ENCODE measurements around the gene RABAC1. TPM values are rescaled to one million over a fixed set of nuclear protein-coding genes. Genes with fewer than 3 reads are reported as not detected.

The RABAC1 gene
- total and polyA plus RNA-seq, 2 of the 8 experiments (the other 6 are each of a cell fraction or from before 2014, with no cell fraction given): 124 to 439 TPM

DNA sequence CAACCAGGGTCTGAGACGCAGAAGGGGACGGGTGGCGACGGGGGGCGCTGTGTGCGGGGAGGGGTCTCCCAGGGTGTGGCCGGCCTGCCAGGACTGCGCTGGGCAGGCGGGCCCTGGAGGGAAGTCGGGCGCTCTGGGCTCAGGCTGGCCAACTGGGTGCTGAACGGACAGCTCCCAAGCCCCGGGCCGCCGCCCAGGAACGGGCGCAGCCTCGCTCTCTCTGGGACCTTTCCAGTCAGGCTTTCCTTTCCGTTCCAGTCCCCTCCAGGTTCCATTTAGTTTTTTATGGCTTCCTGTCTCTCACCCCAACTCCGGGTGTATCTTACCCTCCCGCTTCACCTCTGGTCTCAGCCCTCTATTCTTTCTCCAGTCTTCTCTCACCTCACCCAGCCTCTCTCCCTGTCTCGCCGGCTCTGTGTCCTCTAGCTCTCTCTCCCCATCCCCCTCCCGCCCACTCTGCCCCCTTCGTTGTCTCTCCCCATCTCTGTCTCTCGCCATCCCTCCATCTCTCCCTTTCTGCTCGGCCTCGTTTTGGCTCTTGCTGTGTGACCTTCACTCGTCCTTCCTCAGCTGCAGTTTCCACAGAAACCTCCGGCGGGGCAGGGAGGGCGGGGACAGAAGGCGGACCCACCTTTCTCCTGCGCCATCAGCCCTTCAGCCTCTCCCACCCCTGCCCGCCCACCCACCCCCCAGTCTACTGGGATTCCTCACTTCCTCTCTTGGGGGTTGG lies 38.2 kb upstream of the RABAC1 start:
- H3K56ac ChIP-seq (replicated peaks; ENCODE audit: insufficient read length, low read depth, low read length): no peak overlapping the region
- peaks cover 0 to 23% (median 11%) of the 10 kb centered on the region in 4 experiments; a peak in 6 of 7 replicates for H3K4me1 ChIP-seq (replicated peaks in 1 of 4; ENCODE audit: control insufficient read depth in 3 of 4, insufficient read depth in 4 of 4, low read length in 3 of 4)
- no peak overlapping the region for H4K91ac ChIP-seq (replicated peaks; ENCODE audit: insufficient read length, low read length)
- no peak overlapping the region for H2AK5ac ChIP-seq (ENCODE audit: low read depth, low read length)
- no peak overlapping the region for H3K23ac ChIP-seq (ENCODE audit: insufficient read length)
- no peak overlapping the region for H3K27ac ChIP-seq (ENCODE audit: low read depth, low read length)
- peak overlapping the region in 2 of 4 experiments; percentile 10 to 52; a peak in 4 of 8 replicates for H3K4me3 ChIP-seq (ENCODE audit: extremely low read depth in 1 of 4, insufficient read depth in 2 of 4, low read depth in 3 of 4, low read length in 4 of 4)
- H3K4me2 ChIP-seq (ENCODE audit: insufficient read depth in 1 of 2, low read depth in 2 of 2, low read length in 2 of 2): peak overlapping the region; percentile 78 to 79
- CTCF ChIA-PET (ENCODE audit: partially characterized antibody): interaction anchor here (1.1 to 1.9 kb wide), 5 partner anchors 19 to 532 kb away, joined by 3 to 10 read pairs (median 5); no protein-coding TSS in a partner anchor
- TF ChIP-seq YY1 (IDR thresholded peaks at IDR 0.05; ENCODE audit: low read depth, low read length) (0 out of 2 replicates have a peak, but pooled peaks have one; percentile 29), SIN3A (conservative IDR thresholded peaks at IDR 0.05 in 1 of 2, IDR thresholded peaks at IDR 0.05 in 1 of 2; ENCODE audit: low read depth in 1 of 2, low read length in 2 of 2) (peak; percentile 84 to 93; a peak in 3 of 4 replicates), RBBP5 (IDR thresholded peaks at IDR 0.05; ENCODE audit: borderline replicate concordance, low read depth, low read length) (0 out of 2 replicates have a peak, but pooled peaks have one; percentile 14), GABPA (IDR thresholded peaks at IDR 0.05; ENCODE audit: borderline replicate concordance, insufficient read depth, low read length) (peak; percentile 60; the same call in 1 of the 2 replicates), SP1 (IDR thresholded peaks at IDR 0.05; ENCODE audit: low read depth, low read length) (0 out of 2 replicates have a peak, but pooled peaks have one; percentile 46), HDAC2 (IDR thresholded peaks at IDR 0.05; ENCODE audit: borderline replicate concordance in 1 of 2, low read depth in 2 of 2, low read length in 2 of 2) (no peak), BACH1 (IDR thresholded peaks at IDR 0.05; ENCODE audit: low read length) (no peak), POLR2AphosphoS5 (IDR thresholded peaks at IDR 0.05; ENCODE audit: low read depth, low read length) (0 out of 2 replicates have a peak, but pooled peaks have one; percentile 13)
- H4K20me1 ChIP-seq (replicated peaks in 1 of 2; ENCODE audit: control insufficient read depth in 1 of 2, insufficient read depth in 2 of 2, low read length in 2 of 2): peaks cover 9 to 21% of the 10 kb centered on the region in 2 experiments
- FAIRE-seq: no peak
- no peaks in the 10 kb centered on the region for H3K79me1 ChIP-seq (ENCODE audit: low read depth, low read length)
- H2BK120ac ChIP-seq (replicated peaks; ENCODE audit: low read depth, low read length): no peak overlapping the region
- H3K9ac ChIP-seq (replicated peaks in 1 of 4; ENCODE audit: extremely low read depth in 1 of 4, low read depth in 3 of 4, low read length in 3 of 4): no peak overlapping the region
- POLR2A ChIA-PET (ENCODE audit: partially characterized antibody): interaction anchor here (0.7 to 1.1 kb wide), 5 partner anchors 12 to 85 kb away, joined by 3 to 5 read pairs (median 3); no protein-coding TSS in a partner anchor
- no peak overlapping the region for H2BK20ac ChIP-seq (ENCODE audit: low read length)
- no peaks in the 10 kb centered on the region for H3K9me3 ChIP-seq (ENCODE audit: insufficient read depth in 2 of 2, low read depth in 1 of 2, low read length in 1 of 2)
- H3K14ac ChIP-seq (ENCODE audit: insufficient read length): no peak overlapping the region
- peaks cover 21% of the 10 kb centered on the region; the same call in 1 of the 2 replicates for H3K23me2 ChIP-seq (ENCODE audit: low read depth, low read length)
- no peak overlapping the region for H2BK5ac ChIP-seq (ENCODE audit: low read depth, low read length)
- no peak overlapping the region for H4K8ac ChIP-seq (ENCODE audit: extremely low read depth, insufficient read depth, low read length)
- no peak overlapping the region for H2BK15ac ChIP-seq (ENCODE audit: low read length)
- DNase-seq (ENCODE audit: low read depth in 1 of 2, low spot score in 2 of 2): peak in 1 of 2 experiments; percentile 91
- 6% methylated on average over 18 of the region's 35 CpGs; no CpG with 5 or more reads in 1 of the 2 experiments for WGBS, 2 experiments (ENCODE audit: extremely low coverage in 1 of 2, insufficient coverage in 1 of 2, insufficient read length in 1 of 2, insufficient replicate concordance in 2 of 2, low coverage in 1 of 2, low lambda C conversion rate in 2 of 2, missing lambda C conversion rate in 1 of 2)
- H3K79me2 ChIP-seq (ENCODE audit: control insufficient read depth in 1 of 2, insufficient read depth in 2 of 2, low read length in 2 of 2): no peaks in the 10 kb centered on the region
- H3K4ac ChIP-seq (replicated peaks; ENCODE audit: insufficient read length, low read depth, low read length): no peak overlapping the region
- peaks cover 13 to 71% (median 62%) of the 10 kb centered on the region in 4 experiments for H3K27me3 ChIP-seq (replicated peaks in 1 of 4; ENCODE audit: control insufficient read depth in 3 of 4, extremely low read depth in 1 of 4, insufficient read depth in 3 of 4, low read length in 3 of 4)
- no peak overlapping the region for H4K5ac ChIP-seq (ENCODE audit: insufficient read length, low read depth, low read length)
- H3K18ac ChIP-seq (ENCODE audit: extremely low read depth, low read length): no peak overlapping the region; the same call in 1 of the 2 replicates
- H3K36me3 ChIP-seq (ENCODE audit: control insufficient read depth in 2 of 4, insufficient read depth in 4 of 4, low read length in 3 of 4): no peaks in the 10 kb centered on the region; a peak in 1 of 8 replicates
- no peak overlapping the region for H2AFZ ChIP-seq (ENCODE audit: low read length)
- H2BK12ac ChIP-seq (ENCODE audit: low read depth, low read length): peak overlapping the region; percentile 87; the same call in 1 of the 2 replicates

Measured in H1 (cell line).